Measurements from ENCODE around the gene LRP5.
"Not testable (repeated sequence)": the region's sequence is repeated elsewhere in the genome, so short reads cannot be mapped to it uniquely, and the experiment has no call there.

The LRP5 gene

DNA sequence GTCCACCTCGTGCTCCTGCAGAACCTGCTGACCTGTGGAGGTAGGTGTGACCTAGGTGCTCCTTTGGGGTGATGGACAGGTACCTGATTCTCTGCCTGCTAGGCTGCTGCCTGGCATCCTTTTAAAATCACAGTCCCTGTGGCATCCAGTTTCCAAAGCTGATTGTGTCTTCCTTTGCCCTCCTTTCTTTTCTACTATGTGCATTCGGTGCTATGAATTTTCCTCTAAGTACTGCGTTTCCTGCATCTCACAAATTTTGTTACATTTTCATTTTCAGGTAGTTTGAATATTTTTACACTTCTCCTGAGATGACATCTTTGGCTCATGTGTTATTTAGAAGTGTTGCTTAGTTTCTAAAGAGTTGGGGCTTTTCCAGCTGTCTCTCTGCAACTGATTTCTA, 117.3 kb downstream of the LRP5 start:
- Histone ChIP-seq H3K36me3 (ENCODE audit: control insufficient read depth in 1 of 2, insufficient read depth in 2 of 2, low read length in 2 of 2) (peaks cover 29 to 85% of the 10 kb centered on the region in 2 donors), H3K4me3 (ENCODE audit: low read depth in 1 of 2, low read length in 2 of 2) (no peak overlapping the region), H3K27me3 (ENCODE audit: control insufficient read depth in 1 of 2, insufficient read depth in 2 of 2, low read length in 2 of 2) (no peaks in the 10 kb centered on the region), H3K9ac (ENCODE audit: low read depth in 1 of 2, low read length in 2 of 2) (no peak overlapping the region), H3K9me3 (ENCODE audit: control insufficient read depth in 1 of 2, low read length in 2 of 2) (peaks cover 9 to 10% of the 10 kb centered on the region in 2 donors), H3K4me1 (ENCODE audit: control insufficient read depth in 1 of 2, insufficient read depth in 2 of 2, low read length in 2 of 2) (no peaks in the 10 kb centered on the region), H3K27ac (ENCODE audit: low read depth, low read length) (no peak overlapping the region)

GRCh38 chr11:68430384-68430783, 118.0 kb downstream of the LRP5 start:
- H3K27me3 ChIP-seq (ENCODE audit: control insufficient read depth in 1 of 2, insufficient read depth in 2 of 2, low read length in 2 of 2) = no peaks in the 10 kb centered on the region
- H3K9ac ChIP-seq (ENCODE audit: low read depth in 1 of 2, low read length in 2 of 2) = no peak overlapping the region
- H3K4me1 ChIP-seq (ENCODE audit: control insufficient read depth in 1 of 2, insufficient read depth in 2 of 2, low read length in 2 of 2) = no peaks in the 10 kb centered on the region
- H3K9me3 ChIP-seq (ENCODE audit: control insufficient read depth in 1 of 2, low read length in 2 of 2) = peaks cover 9 to 10% of the 10 kb centered on the region in 2 donors
- peaks cover 28 to 85% of the 10 kb centered on the region in 2 donors for H3K36me3 ChIP-seq (ENCODE audit: control insufficient read depth in 1 of 2, insufficient read depth in 2 of 2, low read length in 2 of 2)
- no peak overlapping the region for H3K4me3 ChIP-seq (ENCODE audit: low read depth in 1 of 2, low read length in 2 of 2)
- no peak overlapping the region for H3K27ac ChIP-seq (ENCODE audit: low read depth, low read length)

GRCh38 chr11:68430801-68431200, 118.4 kb downstream of the LRP5 start:
- Histone ChIP-seq H3K9me3 (ENCODE audit: control insufficient read depth in 1 of 2, low read length in 2 of 2) (peaks cover 9 to 10% of the 10 kb centered on the region in 2 donors), H3K9ac (ENCODE audit: low read depth in 1 of 2, low read length in 2 of 2) (no peak overlapping the region), H3K4me3 (ENCODE audit: low read depth in 1 of 2, low read length in 2 of 2) (no peak overlapping the region), H3K27ac (ENCODE audit: low read depth, low read length) (no peak overlapping the region), H3K36me3 (ENCODE audit: control insufficient read depth in 1 of 2, insufficient read depth in 2 of 2, low read length in 2 of 2) (peaks cover 26 to 85% of the 10 kb centered on the region in 2 donors), H3K4me1 (ENCODE audit: control insufficient read depth in 1 of 2, insufficient read depth in 2 of 2, low read length in 2 of 2) (no peaks in the 10 kb centered on the region), H3K27me3 (ENCODE audit: control insufficient read depth in 1 of 2, insufficient read depth in 2 of 2, low read length in 2 of 2) (no peaks in the 10 kb centered on the region)

DNA sequence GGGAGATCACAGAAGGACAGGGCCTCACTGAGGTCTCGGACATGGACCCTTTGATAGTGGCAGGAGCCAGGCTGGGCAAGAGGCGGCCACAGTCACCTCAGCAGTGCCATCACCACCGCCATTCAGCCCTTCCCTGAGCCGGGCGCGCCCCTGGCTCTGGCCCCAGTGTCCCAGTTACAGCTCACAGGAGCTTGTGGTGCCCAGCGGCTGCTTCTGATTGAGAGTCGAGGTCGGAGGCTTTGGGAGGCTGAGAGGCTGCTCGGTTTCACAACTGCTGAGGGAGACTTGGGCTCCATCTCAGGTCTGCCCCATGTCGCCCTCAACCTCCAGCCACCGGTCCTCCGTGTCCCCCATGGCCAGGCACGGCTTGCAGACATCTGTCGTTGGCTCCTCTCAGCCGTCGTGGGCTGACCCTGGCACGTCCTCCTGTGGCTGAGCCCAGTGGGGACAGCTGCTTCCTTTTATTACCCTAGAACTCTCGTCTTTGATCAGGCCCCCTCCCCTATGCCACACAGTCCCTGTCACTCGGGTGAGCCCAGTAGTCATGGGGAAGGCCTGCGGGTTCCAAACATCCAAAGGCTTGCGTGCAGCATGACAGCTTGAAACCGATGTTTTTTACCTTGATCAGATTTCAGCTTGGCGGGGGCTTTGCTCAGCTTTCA, 119.7 kb downstream of the LRP5 start:
- Histone ChIP-seq H3K27me3 (ENCODE audit: control insufficient read depth in 1 of 2, insufficient read depth in 2 of 2, low read length in 2 of 2) (no peaks in the 10 kb centered on the region), H3K27ac (ENCODE audit: low read depth, low read length) (no peak overlapping the region), H3K4me1 (ENCODE audit: control insufficient read depth in 1 of 2, insufficient read depth in 2 of 2, low read length in 2 of 2) (no peaks in the 10 kb centered on the region), H3K9ac (ENCODE audit: low read depth in 1 of 2, low read length in 2 of 2) (no peak overlapping the region), H3K9me3 (ENCODE audit: control insufficient read depth in 1 of 2, low read length in 2 of 2) (peaks cover 9 to 10% of the 10 kb centered on the region in 2 donors), H3K4me3 (ENCODE audit: low read depth in 1 of 2, low read length in 2 of 2) (no peak overlapping the region), H3K36me3 (ENCODE audit: control insufficient read depth in 1 of 2, insufficient read depth in 2 of 2, low read length in 2 of 2) (peaks cover 16 to 84% of the 10 kb centered on the region in 2 donors)

- Histone ChIP-seq H3K27ac (ENCODE audit: low read depth, low read length) (no peak overlapping the region), H3K4me3 (ENCODE audit: low read depth in 1 of 2, low read length in 2 of 2) (no peak overlapping the region), H3K36me3 (ENCODE audit: control insufficient read depth in 1 of 2, insufficient read depth in 2 of 2, low read length in 2 of 2) (peaks cover 15 to 90% of the 10 kb centered on the region in 2 donors)
Measured at GRCh38 chr11:68432874-68433273, 120.5 kb downstream of the LRP5 start.

DNA sequence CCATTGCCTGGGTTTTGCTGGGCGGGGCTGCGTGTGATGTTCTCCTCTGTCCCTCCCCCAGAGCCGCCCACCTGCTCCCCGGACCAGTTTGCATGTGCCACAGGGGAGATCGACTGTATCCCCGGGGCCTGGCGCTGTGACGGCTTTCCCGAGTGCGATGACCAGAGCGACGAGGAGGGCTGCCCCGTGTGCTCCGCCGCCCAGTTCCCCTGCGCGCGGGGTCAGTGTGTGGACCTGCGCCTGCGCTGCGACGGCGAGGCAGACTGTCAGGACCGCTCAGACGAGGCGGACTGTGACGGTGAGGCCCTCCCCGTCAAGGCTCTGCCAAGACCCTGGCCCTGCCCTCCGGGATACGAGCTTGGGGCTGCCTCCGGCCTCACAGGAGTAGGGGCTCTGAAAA, 121.2 kb downstream of the LRP5 start:
- H3K4me1 ChIP-seq (ENCODE audit: control insufficient read depth in 1 of 2, insufficient read depth in 2 of 2, low read length in 2 of 2) = no peaks in the 10 kb centered on the region
- no peak overlapping the region for H3K4me3 ChIP-seq (ENCODE audit: low read depth in 1 of 2, low read length in 2 of 2)
- H3K27ac ChIP-seq (ENCODE audit: low read depth, low read length) = no peak overlapping the region
- no peak overlapping the region for H3K9ac ChIP-seq (ENCODE audit: low read depth in 1 of 2, low read length in 2 of 2)
- H3K9me3 ChIP-seq (ENCODE audit: control insufficient read depth in 1 of 2, low read length in 2 of 2) = peaks cover 9 to 10% of the 10 kb centered on the region in 2 donors
- H3K27me3 ChIP-seq (ENCODE audit: control insufficient read depth in 1 of 2, insufficient read depth in 2 of 2, low read length in 2 of 2) = no peaks in the 10 kb centered on the region
- H3K36me3 ChIP-seq (ENCODE audit: control insufficient read depth in 1 of 2, insufficient read depth in 2 of 2, low read length in 2 of 2) = peaks cover 15 to 91% of the 10 kb centered on the region in 2 donors

More at GRCh38 chr11:68432874-68433273, 120.5 kb downstream of the LRP5 start:
- Histone ChIP-seq H3K4me1 (ENCODE audit: control insufficient read depth in 1 of 2, insufficient read depth in 2 of 2, low read length in 2 of 2) (no peaks in the 10 kb centered on the region), H3K9ac (ENCODE audit: low read depth in 1 of 2, low read length in 2 of 2) (no peak overlapping the region), H3K27me3 (ENCODE audit: control insufficient read depth in 1 of 2, insufficient read depth in 2 of 2, low read length in 2 of 2) (no peaks in the 10 kb centered on the region), H3K9me3 (ENCODE audit: control insufficient read depth in 1 of 2, low read length in 2 of 2) (peaks cover 9 to 10% of the 10 kb centered on the region in 2 donors)

- H3K9ac ChIP-seq (ENCODE audit: low read depth in 1 of 2, low read length in 2 of 2); H3K27me3 ChIP-seq (ENCODE audit: control insufficient read depth in 1 of 2, insufficient read depth in 2 of 2, low read length in 2 of 2); H3K27ac ChIP-seq (ENCODE audit: low read depth, low read length); H3K4me3 ChIP-seq (ENCODE audit: low read depth in 1 of 2, low read length in 2 of 2); H3K9me3 ChIP-seq (ENCODE audit: control insufficient read depth in 1 of 2, low read length in 2 of 2); H3K4me1 ChIP-seq (ENCODE audit: control insufficient read depth in 1 of 2, insufficient read depth in 2 of 2, low read length in 2 of 2): not testable (repeated sequence)
- H3K36me3 ChIP-seq (ENCODE audit: control insufficient read depth in 1 of 2, insufficient read depth in 2 of 2, low read length in 2 of 2) = peaks cover 15 to 92% of the 10 kb centered on the region in 2 donors
Measured at GRCh38 chr11:68434159-68434558, 121.8 kb downstream of the LRP5 start.

DNA sequence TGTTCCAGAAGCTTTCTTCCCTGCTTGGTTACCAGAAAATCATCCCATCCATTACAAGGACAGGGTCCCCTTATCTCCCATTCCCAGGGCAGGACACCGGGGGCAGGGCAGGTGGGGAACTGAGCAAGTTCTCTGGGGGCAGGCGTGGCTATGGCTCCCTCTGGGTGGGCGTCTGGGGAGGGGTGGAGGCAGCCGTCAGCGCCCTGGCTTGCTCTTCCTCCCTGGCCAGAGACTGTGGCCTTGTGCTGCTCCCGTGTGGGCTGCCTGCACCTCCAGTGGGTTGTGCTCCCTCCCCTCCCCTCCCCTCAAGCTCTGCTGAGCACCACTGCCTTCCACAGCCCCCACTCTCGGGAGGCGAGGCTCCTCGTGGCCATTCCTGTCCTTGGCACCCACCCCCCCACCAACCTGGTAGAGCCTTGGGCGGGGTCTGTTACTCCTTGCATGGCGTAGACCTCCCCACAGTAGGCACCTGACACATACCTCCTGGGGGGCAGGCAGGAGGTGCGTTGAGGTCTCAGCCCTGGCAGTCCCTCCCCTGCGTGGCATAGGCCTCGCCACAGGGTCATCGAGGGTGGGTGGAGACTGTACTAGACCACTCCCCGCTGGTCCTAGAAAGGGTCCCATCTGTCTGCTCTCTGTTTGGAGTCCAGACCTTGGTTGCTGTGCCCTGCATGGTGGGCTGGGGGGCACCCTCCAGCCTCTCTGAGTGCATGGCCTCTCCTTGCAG, 123.9 kb downstream of the LRP5 start:
- Histone ChIP-seq H3K27ac (ENCODE audit: low read depth, low read length) (no peak overlapping the region), H3K4me3 (ENCODE audit: low read depth in 1 of 2, low read length in 2 of 2) (no peak overlapping the region), H3K27me3 (ENCODE audit: control insufficient read depth in 1 of 2, insufficient read depth in 2 of 2, low read length in 2 of 2) (no peaks in the 10 kb centered on the region), H3K9ac (ENCODE audit: low read depth in 1 of 2, low read length in 2 of 2) (no peak overlapping the region), H3K4me1 (ENCODE audit: control insufficient read depth in 1 of 2, insufficient read depth in 2 of 2, low read length in 2 of 2) (no peaks in the 10 kb centered on the region), H3K36me3 (ENCODE audit: control insufficient read depth in 1 of 2, insufficient read depth in 2 of 2, low read length in 2 of 2) (peaks cover 10 to 88% of the 10 kb centered on the region in 2 donors), H3K9me3 (ENCODE audit: control insufficient read depth in 1 of 2, low read length in 2 of 2) (no peaks in the 10 kb centered on the region)

DNA sequence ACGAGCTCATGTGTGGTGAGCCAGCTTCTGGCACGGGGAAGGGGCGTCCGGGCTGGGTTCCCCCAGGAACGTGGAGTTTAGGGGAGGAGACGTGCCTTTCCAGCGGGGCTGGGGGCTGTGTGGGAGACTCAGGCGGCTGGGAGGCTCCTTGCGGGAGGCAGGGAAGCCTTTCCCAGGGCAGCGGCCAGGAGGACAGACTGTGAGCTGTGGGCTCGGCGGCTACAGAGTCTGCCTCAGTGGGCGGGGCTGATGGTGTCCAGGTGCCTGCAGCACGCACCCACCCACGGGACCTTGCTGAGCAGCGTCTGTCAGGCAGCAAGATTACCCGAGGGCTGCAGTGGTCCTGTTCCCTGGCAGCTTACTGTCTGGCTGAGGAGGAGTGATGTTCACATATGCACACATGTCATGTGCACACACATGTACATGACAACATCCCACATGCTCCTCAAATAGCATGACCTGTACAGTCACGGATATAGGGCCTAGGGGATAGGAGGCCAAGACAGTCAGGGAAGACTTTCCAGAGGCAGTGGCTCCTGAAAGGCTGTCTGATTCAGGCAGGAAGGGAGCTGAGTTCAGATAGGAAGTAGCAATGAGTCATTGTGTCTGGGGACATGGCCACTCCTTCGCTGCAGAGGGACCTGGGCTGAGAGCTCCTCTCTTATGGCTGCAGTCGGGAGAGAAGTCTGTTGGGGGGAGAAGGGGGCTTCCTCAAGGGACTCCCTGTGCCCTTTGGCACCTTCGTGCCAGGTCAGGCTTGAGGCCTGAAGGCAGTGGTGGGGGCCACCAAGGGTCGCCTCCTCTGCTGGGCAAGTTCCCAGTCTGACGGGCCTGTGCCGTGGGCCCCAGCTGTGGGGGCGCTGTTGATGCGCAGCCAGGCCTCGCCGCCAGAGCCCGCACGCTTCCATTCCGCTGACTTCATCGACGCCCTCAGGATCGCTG, 124.9 kb downstream of the LRP5 start:
- no peak overlapping the region for H3K27ac ChIP-seq (ENCODE audit: low read depth, low read length)

More for the DNA sequence above, 124.9 kb downstream of the LRP5 start:
- no peaks in the 10 kb centered on the region for H3K4me1 ChIP-seq (ENCODE audit: control insufficient read depth in 1 of 2, insufficient read depth in 2 of 2, low read length in 2 of 2)
- H3K9ac ChIP-seq (ENCODE audit: low read depth in 1 of 2, low read length in 2 of 2) = no peak overlapping the region
- no peaks in the 10 kb centered on the region for H3K9me3 ChIP-seq (ENCODE audit: control insufficient read depth in 1 of 2, low read length in 2 of 2)
- H3K27me3 ChIP-seq (ENCODE audit: control insufficient read depth in 1 of 2, insufficient read depth in 2 of 2, low read length in 2 of 2) = no peaks in the 10 kb centered on the region
- peaks cover 14 to 80% of the 10 kb centered on the region in 2 donors for H3K36me3 ChIP-seq (ENCODE audit: control insufficient read depth in 1 of 2, insufficient read depth in 2 of 2, low read length in 2 of 2)
- no peak overlapping the region for H3K4me3 ChIP-seq (ENCODE audit: low read depth in 1 of 2, low read length in 2 of 2)

Data from duodenal mucosa (tissue), 2 donors.